ENCODE data around the gene SLC51B.

SLC51B gene

GRCh38 chr15:65066001-65066634, 20.9 kb downstream of the SLC51B start:
- FAIRE-seq (no peak), DNase-seq (ENCODE audit: insufficient read length, low spot score) (no peak)
- TF ChIP-seq CTCF (IDR thresholded peaks at IDR 0.05; ENCODE audit: insufficient read depth, missing control alignments): no peak

- DNase-seq (ENCODE audit: insufficient read length, low spot score) (no peak), FAIRE-seq (no peak)
- no peak for TF ChIP-seq CTCF (IDR thresholded peaks at IDR 0.05; ENCODE audit: insufficient read depth, missing control alignments)
These were observed 21.6 kb downstream of the SLC51B start for GRCh38 chr15:65066635-65067316.

GRCh38 chr15:65067317-65067644, 22.1 kb downstream of the SLC51B start:
- DNase-seq (ENCODE audit: insufficient read length, low spot score) (no peak), FAIRE-seq (no peak)
- no peak for TF ChIP-seq CTCF (IDR thresholded peaks at IDR 0.05; ENCODE audit: insufficient read depth, missing control alignments)

- FAIRE-seq (no peak), DNase-seq (ENCODE audit: insufficient read length, low spot score) (no peak)
- TF ChIP-seq CTCF (IDR thresholded peaks at IDR 0.05; ENCODE audit: insufficient read depth, missing control alignments): no peak
These were observed 22.6 kb downstream of the SLC51B start, which contains the start of gene RASL12 for GRCh38 chr15:65067645-65068402. Gene RASL12, minus strand, starts transcription at chr15:65067991. Its CDS starts 156 bp downstream, at chr15:65067835.

- TF ChIP-seq CTCF (IDR thresholded peaks at IDR 0.05; ENCODE audit: insufficient read depth, missing control alignments): no peak
- no peak for FAIRE-seq
- no peak for DNase-seq (ENCODE audit: insufficient read length, low spot score)
These were observed 23.2 kb downstream of the SLC51B start for GRCh38 chr15:65068403-65068788.

- FAIRE-seq: no peak
- DNase-seq (ENCODE audit: insufficient read length, low spot score): no peak
- TF ChIP-seq CTCF (IDR thresholded peaks at IDR 0.05; ENCODE audit: insufficient read depth, missing control alignments): no peak
These were observed 24.0 kb downstream of the SLC51B start for GRCh38 chr15:65069179-65069578.
